ENCODE results near the gene SLC2A9. TPM values are rescaled to one million over a fixed set of nuclear protein-coding genes. Genes with fewer than 3 reads are reported as not detected.
A peak's percentile ranks its signal among the peaks of the same experiment; 100 is the strongest.

Gene SLC2A9
- total RNA-seq, 1 donor from 2014 or later, result 0.54 TPM

DNA sequence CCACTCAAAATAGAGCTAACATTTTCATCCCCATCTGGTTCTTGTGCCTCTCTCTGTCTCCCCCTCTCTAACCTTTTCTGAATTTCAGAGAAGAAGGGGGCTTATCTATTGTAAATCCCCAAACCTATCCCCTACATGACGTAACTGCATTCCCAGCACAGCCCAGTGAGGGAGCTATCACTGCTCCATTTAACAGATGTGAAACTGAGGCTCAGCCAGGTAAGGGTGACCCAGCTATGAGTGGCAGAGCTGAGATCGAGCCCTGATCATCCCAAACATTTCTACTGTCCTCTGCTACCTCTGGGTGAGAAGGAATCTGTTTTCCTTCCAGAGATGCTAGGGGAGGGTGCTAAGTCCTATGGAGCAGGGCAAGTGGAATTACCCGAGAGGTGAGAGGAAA is 107.5 kb downstream of the SLC2A9 start:
- no peak for FAIRE-seq
- no peak for TF ChIP-seq EZH2 (IDR thresholded peaks at IDR 0.05; ENCODE audit: insufficient read depth, low read length)
- TF ChIP-seq, protein P1, sequence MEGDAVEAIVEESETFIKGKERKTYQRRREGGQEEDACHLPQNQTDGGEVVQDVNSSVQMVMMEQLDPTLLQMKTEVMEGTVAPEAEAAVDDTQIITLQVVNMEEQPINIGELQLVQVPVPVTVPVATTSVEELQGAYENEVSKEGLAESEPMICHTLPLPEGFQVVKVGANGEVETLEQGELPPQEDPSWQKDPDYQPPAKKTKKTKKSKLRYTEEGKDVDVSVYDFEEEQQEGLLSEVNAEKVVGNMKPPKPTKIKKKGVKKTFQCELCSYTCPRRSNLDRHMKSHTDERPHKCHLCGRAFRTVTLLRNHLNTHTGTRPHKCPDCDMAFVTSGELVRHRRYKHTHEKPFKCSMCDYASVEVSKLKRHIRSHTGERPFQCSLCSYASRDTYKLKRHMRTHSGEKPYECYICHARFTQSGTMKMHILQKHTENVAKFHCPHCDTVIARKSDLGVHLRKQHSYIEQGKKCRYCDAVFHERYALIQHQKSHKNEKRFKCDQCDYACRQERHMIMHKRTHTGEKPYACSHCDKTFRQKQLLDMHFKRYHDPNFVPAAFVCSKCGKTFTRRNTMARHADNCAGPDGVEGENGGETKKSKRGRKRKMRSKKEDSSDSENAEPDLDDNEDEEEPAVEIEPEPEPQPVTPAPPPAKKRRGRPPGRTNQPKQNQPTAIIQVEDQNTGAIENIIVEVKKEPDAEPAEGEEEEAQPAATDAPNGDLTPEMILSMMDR (IDR thresholded peaks at IDR 0.05; ENCODE audit: insufficient read depth, low read depth, low read length), result no peak
- H3K4me3 ChIP-seq (ENCODE audit: insufficient read depth, low read depth, low read length), result no peak overlapping the region
- no peaks in the 10 kb centered on the region for H3K79me2 ChIP-seq (ENCODE audit: insufficient read depth, low read length)
- H3K9me3 ChIP-seq (ENCODE audit: insufficient read depth, low read depth, low read length), result peaks cover 4% of the 10 kb centered on the region
- Mint-ChIP-seq H3K9me3 (ENCODE audit: unreplicated experiment) (peaks cover 5% of the 10 kb centered on the region), H3K36me3 (ENCODE audit: low read depth, unreplicated experiment) (no peaks in the 10 kb centered on the region), H3K27ac (ENCODE audit: unreplicated experiment) (no peak overlapping the region), H3K4me1 (ENCODE audit: low read depth, unreplicated experiment) (no peaks in the 10 kb centered on the region), H3K27me3 (ENCODE audit: low read depth, unreplicated experiment) (peaks cover 54% of the 10 kb centered on the region), H3K4me3 (ENCODE audit: unreplicated experiment) (no peak overlapping the region)
- no peak for DNase-seq (ENCODE audit: low read depth)
- H3K27ac ChIP-seq (ENCODE audit: low read depth, low read length), result no peak overlapping the region
- H4K20me1 ChIP-seq (ENCODE audit: insufficient read depth, low read length), result no peaks in the 10 kb centered on the region
- no peak overlapping the region for H3K4me2 ChIP-seq (ENCODE audit: low read length)
- H3K27me3 ChIP-seq (ENCODE audit: insufficient read depth, low read length), result no peaks in the 10 kb centered on the region
- H3K9ac ChIP-seq (ENCODE audit: low read length), result no peak overlapping the region
- no peak overlapping the region for H2AFZ ChIP-seq (ENCODE audit: low read depth, low read length)
- H3K36me3 ChIP-seq (ENCODE audit: insufficient read depth, low read length), result no peaks in the 10 kb centered on the region
- H3K4me1 ChIP-seq (ENCODE audit: insufficient read depth, low read length), result no peaks in the 10 kb centered on the region

DNA sequence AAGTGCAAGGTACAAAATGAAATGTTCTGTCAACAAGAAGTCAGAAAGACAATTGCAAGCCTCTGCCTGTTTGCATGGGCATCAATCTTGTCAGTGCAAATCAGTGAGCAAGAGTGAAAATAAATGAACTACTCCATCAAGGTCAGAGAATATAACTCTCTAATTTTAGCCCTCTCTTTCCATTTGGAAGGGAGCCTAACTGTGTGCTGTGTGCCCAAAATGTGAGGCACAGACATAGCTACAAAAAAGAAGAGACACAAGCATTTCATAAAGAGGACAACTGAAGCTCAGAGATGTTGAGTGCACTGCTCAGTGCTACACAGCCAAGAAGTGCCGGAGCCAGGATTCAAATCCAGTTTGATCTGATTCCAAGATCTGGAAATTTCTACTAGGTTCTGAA is 114.3 kb downstream of the SLC2A9 start:
- Histone ChIP-seq H3K9ac (ENCODE audit: low read length) (no peak overlapping the region), H3K4me2 (ENCODE audit: low read length) (no peak overlapping the region), H3K4me1 (ENCODE audit: insufficient read depth, low read length) (no peaks in the 10 kb centered on the region), H2AFZ (ENCODE audit: low read depth, low read length) (no peak overlapping the region), H3K9me3 (ENCODE audit: insufficient read depth, low read depth, low read length) (peaks cover 2% of the 10 kb centered on the region), H3K36me3 (ENCODE audit: insufficient read depth, low read length) (no peaks in the 10 kb centered on the region), H3K27ac (ENCODE audit: low read depth, low read length) (no peak overlapping the region), H3K79me2 (ENCODE audit: insufficient read depth, low read length) (no peaks in the 10 kb centered on the region), H4K20me1 (ENCODE audit: insufficient read depth, low read length) (no peaks in the 10 kb centered on the region), H3K27me3 (ENCODE audit: insufficient read depth, low read length) (no peaks in the 10 kb centered on the region), H3K4me3 (ENCODE audit: insufficient read depth, low read depth, low read length) (no peak overlapping the region)
- Mint-ChIP-seq H3K4me1 (ENCODE audit: low read depth, unreplicated experiment) (no peaks in the 10 kb centered on the region), H3K9me3 (ENCODE audit: unreplicated experiment) (peaks cover 7% of the 10 kb centered on the region), H3K36me3 (ENCODE audit: low read depth, unreplicated experiment) (no peaks in the 10 kb centered on the region), H3K27ac (ENCODE audit: unreplicated experiment) (no peak overlapping the region), H3K27me3 (ENCODE audit: low read depth, unreplicated experiment) (peaks cover 40% of the 10 kb centered on the region), H3K4me3 (ENCODE audit: unreplicated experiment) (no peak overlapping the region)
- DNase-seq (ENCODE audit: low read depth), result no peak
- TF ChIP-seq EZH2 (IDR thresholded peaks at IDR 0.05; ENCODE audit: insufficient read depth, low read length), result no peak
- TF ChIP-seq, protein P1 (IDR thresholded peaks at IDR 0.05; ENCODE audit: insufficient read depth, low read depth, low read length), result no peak
- FAIRE-seq, result no peak

DNA sequence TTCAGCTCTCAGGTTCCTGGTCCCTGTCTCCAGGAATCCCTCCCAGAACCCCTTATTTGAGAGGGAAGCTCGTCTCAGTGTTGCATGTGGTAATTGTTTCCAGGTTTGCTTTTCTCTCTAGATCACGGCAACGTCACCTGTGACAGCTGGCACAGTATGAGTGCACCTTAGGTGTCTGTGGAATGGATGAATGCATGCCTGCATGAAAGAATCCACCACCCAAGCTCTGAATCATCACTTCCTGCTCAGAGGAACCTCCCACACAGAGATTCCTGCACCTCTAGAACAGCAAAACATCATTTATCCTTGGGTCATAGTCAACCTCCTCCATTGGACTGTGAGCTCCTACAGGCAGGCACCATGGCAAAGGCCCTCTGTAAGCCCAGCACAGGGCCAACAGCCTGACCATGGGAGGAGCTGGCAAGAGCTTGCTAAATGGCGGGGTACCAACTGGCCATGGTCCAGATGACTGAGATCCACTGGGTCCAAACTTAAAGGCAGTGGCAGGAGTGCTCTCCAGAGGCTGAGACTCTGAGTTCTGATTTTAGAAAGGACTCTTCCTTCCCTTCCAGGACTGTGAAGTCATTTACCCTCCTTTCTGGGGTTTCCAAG is 116.2 kb downstream of the SLC2A9 start:
- Mint-ChIP-seq H3K36me3 (ENCODE audit: low read depth, unreplicated experiment) (no peaks in the 10 kb centered on the region), H3K4me3 (ENCODE audit: unreplicated experiment) (no peak overlapping the region), H3K9me3 (ENCODE audit: unreplicated experiment) (peaks cover 5% of the 10 kb centered on the region), H3K27me3 (ENCODE audit: low read depth, unreplicated experiment) (peaks cover 29% of the 10 kb centered on the region), H3K27ac (ENCODE audit: unreplicated experiment) (no peak overlapping the region), H3K4me1 (ENCODE audit: low read depth, unreplicated experiment) (peaks cover 7% of the 10 kb centered on the region)
- no peak overlapping the region for H3K4me2 ChIP-seq (ENCODE audit: low read length)
- H3K36me3 ChIP-seq (ENCODE audit: insufficient read depth, low read length), result no peaks in the 10 kb centered on the region
- no peak overlapping the region for H3K4me3 ChIP-seq (ENCODE audit: insufficient read depth, low read depth, low read length)
- no peaks in the 10 kb centered on the region for H3K79me2 ChIP-seq (ENCODE audit: insufficient read depth, low read length)
- no peaks in the 10 kb centered on the region for H3K27me3 ChIP-seq (ENCODE audit: insufficient read depth, low read length)
- no peak overlapping the region for H2AFZ ChIP-seq (ENCODE audit: low read depth, low read length)
- FAIRE-seq (no peak), DNase-seq (ENCODE audit: low read depth) (peak; percentile 3)
- TF ChIP-seq EZH2 (IDR thresholded peaks at IDR 0.05; ENCODE audit: insufficient read depth, low read length), result no peak
- TF ChIP-seq, protein P1 (IDR thresholded peaks at IDR 0.05; ENCODE audit: insufficient read depth, low read depth, low read length), result no peak
- no peak overlapping the region for H3K27ac ChIP-seq (ENCODE audit: low read depth, low read length)
- H4K20me1 ChIP-seq (ENCODE audit: insufficient read depth, low read length), result no peaks in the 10 kb centered on the region
- H3K9me3 ChIP-seq (ENCODE audit: insufficient read depth, low read depth, low read length), result peaks cover 2% of the 10 kb centered on the region
- no peak overlapping the region for H3K9ac ChIP-seq (ENCODE audit: low read length)
- H3K4me1 ChIP-seq (ENCODE audit: insufficient read depth, low read length), result no peaks in the 10 kb centered on the region

Measured in astrocyte (in vitro differentiated cells and primary cell).